ENCODE results near the gene TAOK3. TPM values are rescaled to one million over a fixed set of nuclear protein-coding genes. Genes with fewer than 3 reads are reported as not detected.

TAOK3 gene
- total and polyA plus RNA-seq, 9 of the 15 experiments (the other 6 are each of a cell fraction or from before 2014, with no cell fraction given), result 24.3 to 83.5 (median 47.1) TPM

DNA sequence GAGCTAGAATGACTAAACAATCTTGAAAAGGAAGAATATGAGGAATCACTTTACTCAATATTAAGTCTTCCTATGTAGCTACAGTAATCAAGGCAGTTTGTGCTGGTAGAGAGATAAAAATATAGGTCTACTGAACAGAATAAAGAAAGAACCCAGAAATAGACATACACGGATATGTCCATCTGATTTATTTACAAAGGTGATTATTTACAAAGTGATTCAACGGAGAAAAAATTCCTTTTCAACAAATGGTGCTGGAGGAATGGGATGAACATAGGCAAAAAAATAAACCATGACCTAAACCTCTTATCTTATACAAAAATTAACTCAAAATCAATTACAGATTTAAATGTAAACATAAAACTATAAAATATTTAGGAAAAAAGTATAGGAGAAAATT, 36.6 kb downstream of the TAOK3 start:
- Histone ChIP-seq H2AFZ (ENCODE audit: low read depth, low read length) (no peak overlapping the region), H3K4me1 (replicated peaks in 1 of 2; ENCODE audit: control insufficient read depth in 2 of 2, insufficient read depth in 2 of 2, low read length in 2 of 2) (peaks cover 13 to 14% of the 10 kb centered on the region in 2 experiments), H3K9ac (ENCODE audit: insufficient read depth in 1 of 2, low read depth in 2 of 2, low read length in 2 of 2) (no peak overlapping the region), H3K79me2 (ENCODE audit: control insufficient read depth, insufficient read depth, low read length) (peaks cover 71% of the 10 kb centered on the region), H3K27ac (ENCODE audit: extremely low read depth, low read depth, low read length) (no peak overlapping the region), H3K9me1 (ENCODE audit: control insufficient read depth, insufficient read depth, low read length) (no peaks in the 10 kb centered on the region), H3K9me3 (replicated peaks; ENCODE audit: control insufficient read depth, insufficient read depth, low read depth, low read length) (no peaks in the 10 kb centered on the region), H3K4me2 (ENCODE audit: insufficient read depth, low read length) (no peak overlapping the region), H3K4me3 (no peak overlapping the region), H4K20me1 (replicated peaks; ENCODE audit: control insufficient read depth, insufficient read depth, low read length) (0 out of 2 replicates have a peak, but pooled peaks cover 4% of the 10 kb centered on the region), H3K27me3 (ENCODE audit: control insufficient read depth in 2 of 2, insufficient read depth in 2 of 2, low read length in 2 of 2) (no peaks in the 10 kb centered on the region), H3K36me3 (ENCODE audit: control insufficient read depth, insufficient read depth, low read length) (no peaks in the 10 kb centered on the region)
- ATAC-seq (no peak), FAIRE-seq (no peak), DNase-seq (ENCODE audit: extremely low read depth in 1 of 4, low spot score in 3 of 4) (no peak)
- BruUV-seq (replicated peaks), result no TSS peak
- in situ Hi-C loops (cut with MboI), result no loop called here
- ChIA-PET POLR2A (interaction anchor here (0.6 to 1.1 kb wide), 2 partner anchors 17 to 36 kb away, joined by 3 to 4 read pairs; partner anchors contain the start of gene TAOK3), CTCF (ENCODE audit: low intra/inter-chr PET ratio) (no interaction called here)
- TF ChIP-seq PHF20 (IDR thresholded peaks at IDR 0.05; ENCODE audit: partially characterized antibody) (no peak), MAZ (CRISPR knock-in tag; conservative IDR thresholded peaks at IDR 0.05 in 1 of 2, IDR thresholded peaks at IDR 0.05 in 1 of 2) (no peak), MTA2 (IDR thresholded peaks at IDR 0.05; ENCODE audit: low read depth) (no peak), ZBTB1 (CRISPR knock-in tag; IDR thresholded peaks at IDR 0.05; ENCODE audit: borderline replicate concordance, low read depth) (no peak), GATA2 (CRISPR knock-in tag; IDR thresholded peaks at IDR 0.05) (no peak), DNMT1 (IDR thresholded peaks at IDR 0.05) (no peak), ZNF134 (CRISPR knock-in tag; conservative IDR thresholded peaks at IDR 0.05) (no peak), POLR2AphosphoS2 (IDR thresholded peaks at IDR 0.05; ENCODE audit: low read length) (no peak)
- TF ChIP-seq, protein P1, sequence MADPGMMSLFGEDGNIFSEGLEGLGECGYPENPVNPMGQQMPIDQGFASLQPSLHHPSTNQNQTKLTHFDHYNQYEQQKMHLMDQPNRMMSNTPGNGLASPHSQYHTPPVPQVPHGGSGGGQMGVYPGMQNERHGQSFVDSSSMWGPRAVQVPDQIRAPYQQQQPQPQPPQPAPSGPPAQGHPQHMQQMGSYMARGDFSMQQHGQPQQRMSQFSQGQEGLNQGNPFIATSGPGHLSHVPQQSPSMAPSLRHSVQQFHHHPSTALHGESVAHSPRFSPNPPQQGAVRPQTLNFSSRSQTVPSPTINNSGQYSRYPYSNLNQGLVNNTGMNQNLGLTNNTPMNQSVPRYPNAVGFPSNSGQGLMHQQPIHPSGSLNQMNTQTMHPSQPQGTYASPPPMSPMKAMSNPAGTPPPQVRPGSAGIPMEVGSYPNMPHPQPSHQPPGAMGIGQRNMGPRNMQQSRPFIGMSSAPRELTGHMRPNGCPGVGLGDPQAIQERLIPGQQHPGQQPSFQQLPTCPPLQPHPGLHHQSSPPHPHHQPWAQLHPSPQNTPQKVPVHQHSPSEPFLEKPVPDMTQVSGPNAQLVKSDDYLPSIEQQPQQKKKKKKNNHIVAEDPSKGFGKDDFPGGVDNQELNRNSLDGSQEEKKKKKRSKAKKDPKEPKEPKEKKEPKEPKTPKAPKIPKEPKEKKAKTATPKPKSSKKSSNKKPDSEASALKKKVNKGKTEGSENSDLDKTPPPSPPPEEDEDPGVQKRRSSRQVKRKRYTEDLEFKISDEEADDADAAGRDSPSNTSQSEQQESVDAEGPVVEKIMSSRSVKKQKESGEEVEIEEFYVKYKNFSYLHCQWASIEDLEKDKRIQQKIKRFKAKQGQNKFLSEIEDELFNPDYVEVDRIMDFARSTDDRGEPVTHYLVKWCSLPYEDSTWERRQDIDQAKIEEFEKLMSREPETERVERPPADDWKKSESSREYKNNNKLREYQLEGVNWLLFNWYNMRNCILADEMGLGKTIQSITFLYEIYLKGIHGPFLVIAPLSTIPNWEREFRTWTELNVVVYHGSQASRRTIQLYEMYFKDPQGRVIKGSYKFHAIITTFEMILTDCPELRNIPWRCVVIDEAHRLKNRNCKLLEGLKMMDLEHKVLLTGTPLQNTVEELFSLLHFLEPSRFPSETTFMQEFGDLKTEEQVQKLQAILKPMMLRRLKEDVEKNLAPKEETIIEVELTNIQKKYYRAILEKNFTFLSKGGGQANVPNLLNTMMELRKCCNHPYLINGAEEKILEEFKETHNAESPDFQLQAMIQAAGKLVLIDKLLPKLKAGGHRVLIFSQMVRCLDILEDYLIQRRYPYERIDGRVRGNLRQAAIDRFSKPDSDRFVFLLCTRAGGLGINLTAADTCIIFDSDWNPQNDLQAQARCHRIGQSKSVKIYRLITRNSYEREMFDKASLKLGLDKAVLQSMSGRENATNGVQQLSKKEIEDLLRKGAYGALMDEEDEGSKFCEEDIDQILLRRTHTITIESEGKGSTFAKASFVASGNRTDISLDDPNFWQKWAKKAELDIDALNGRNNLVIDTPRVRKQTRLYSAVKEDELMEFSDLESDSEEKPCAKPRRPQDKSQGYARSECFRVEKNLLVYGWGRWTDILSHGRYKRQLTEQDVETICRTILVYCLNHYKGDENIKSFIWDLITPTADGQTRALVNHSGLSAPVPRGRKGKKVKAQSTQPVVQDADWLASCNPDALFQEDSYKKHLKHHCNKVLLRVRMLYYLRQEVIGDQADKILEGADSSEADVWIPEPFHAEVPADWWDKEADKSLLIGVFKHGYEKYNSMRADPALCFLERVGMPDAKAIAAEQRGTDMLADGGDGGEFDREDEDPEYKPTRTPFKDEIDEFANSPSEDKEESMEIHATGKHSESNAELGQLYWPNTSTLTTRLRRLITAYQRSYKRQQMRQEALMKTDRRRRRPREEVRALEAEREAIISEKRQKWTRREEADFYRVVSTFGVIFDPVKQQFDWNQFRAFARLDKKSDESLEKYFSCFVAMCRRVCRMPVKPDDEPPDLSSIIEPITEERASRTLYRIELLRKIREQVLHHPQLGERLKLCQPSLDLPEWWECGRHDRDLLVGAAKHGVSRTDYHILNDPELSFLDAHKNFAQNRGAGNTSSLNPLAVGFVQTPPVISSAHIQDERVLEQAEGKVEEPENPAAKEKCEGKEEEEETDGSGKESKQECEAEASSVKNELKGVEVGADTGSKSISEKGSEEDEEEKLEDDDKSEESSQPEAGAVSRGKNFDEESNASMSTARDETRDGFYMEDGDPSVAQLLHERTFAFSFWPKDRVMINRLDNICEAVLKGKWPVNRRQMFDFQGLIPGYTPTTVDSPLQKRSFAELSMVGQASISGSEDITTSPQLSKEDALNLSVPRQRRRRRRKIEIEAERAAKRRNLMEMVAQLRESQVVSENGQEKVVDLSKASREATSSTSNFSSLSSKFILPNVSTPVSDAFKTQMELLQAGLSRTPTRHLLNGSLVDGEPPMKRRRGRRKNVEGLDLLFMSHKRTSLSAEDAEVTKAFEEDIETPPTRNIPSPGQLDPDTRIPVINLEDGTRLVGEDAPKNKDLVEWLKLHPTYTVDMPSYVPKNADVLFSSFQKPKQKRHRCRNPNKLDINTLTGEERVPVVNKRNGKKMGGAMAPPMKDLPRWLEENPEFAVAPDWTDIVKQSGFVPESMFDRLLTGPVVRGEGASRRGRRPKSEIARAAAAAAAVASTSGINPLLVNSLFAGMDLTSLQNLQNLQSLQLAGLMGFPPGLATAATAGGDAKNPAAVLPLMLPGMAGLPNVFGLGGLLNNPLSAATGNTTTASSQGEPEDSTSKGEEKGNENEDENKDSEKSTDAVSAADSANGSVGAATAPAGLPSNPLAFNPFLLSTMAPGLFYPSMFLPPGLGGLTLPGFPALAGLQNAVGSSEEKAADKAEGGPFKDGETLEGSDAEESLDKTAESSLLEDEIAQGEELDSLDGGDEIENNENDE (IDR thresholded peaks at IDR 0.05; ENCODE audit: low read depth, low read length), result no peak
- TF ChIP-seq, protein P2, sequence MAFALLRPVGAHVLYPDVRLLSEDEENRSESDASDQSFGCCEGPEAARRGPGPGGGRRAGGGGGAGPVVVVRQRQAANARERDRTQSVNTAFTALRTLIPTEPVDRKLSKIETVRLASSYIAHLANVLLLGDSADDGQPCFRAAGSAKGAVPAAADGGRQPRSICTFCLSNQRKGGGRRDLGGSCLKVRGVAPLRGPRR (CRISPR knock-in tag; IDR thresholded peaks at IDR 0.05), result no peak
- TF ChIP-seq, protein P3, sequence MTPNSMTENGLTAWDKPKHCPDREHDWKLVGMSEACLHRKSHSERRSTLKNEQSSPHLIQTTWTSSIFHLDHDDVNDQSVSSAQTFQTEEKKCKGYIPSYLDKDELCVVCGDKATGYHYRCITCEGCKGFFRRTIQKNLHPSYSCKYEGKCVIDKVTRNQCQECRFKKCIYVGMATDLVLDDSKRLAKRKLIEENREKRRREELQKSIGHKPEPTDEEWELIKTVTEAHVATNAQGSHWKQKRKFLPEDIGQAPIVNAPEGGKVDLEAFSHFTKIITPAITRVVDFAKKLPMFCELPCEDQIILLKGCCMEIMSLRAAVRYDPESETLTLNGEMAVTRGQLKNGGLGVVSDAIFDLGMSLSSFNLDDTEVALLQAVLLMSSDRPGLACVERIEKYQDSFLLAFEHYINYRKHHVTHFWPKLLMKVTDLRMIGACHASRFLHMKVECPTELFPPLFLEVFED (CRISPR knock-in tag; conservative IDR thresholded peaks at IDR 0.05), result no peak
- intact Hi-C loops (cut with micrococcal nuclease), result no loop called here
- 55% methylated on average over 2 of the region's 2 CpGs for WGBS (ENCODE audit: insufficient coverage, low coverage, missing lambda C conversion rate)

Measured in K562 (cell line).